NCI-H82 treated with DMSO at 0.1 percent for 48 hours (cell line): ENCODE results near the gene LPAR5.
"Not testable (repeated sequence)": the region's sequence is repeated elsewhere in the genome, so short reads cannot be mapped to it uniquely, and the experiment has no call there.

Source experiments
- DNase-seq: peaks from one replicate; lab custom pipeline; 2025; ENCODE audit not compliant: unreplicated experiment; lab: John Stamatoyannopoulos, UW

LPAR5 gene

DNA sequence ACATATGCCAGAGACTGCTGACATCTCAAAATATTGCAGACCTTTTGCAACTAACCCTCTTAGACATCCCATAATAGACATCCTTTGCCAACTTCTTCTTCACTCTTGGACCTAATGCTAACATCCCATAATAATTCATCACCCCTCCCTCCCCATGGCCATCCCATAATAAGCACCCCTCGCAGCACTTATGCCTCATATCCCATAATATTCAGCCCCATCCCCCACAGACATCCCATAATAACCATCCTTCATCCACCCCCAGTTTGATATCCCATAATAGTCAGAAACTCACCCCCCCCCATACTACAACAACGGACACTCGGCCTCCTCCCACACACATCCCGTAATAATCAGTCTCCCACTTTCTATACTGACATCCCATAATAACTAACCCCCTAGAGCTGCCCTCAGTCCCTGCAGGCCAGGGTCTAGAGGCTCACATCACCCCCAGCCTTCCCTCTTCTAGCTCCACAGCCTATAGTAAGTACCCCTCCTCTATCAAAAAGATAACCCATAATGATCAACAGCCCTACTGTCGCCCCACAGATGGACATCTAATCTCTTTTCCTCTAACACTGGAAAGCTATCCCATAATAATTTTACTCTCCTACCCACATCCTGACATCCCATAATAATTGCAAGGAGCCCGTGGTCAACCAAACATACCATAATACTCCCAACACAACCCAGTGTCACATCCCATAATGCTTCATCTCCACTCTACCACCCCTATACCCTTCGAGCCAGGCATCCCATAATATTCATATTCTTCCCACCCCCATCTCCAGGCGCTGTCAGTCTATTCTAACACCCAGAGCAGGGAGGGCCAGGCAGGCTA lies 27.8 kb downstream of the LPAR5 start:
- peak; percentile 88 for DNase-seq

DNA sequence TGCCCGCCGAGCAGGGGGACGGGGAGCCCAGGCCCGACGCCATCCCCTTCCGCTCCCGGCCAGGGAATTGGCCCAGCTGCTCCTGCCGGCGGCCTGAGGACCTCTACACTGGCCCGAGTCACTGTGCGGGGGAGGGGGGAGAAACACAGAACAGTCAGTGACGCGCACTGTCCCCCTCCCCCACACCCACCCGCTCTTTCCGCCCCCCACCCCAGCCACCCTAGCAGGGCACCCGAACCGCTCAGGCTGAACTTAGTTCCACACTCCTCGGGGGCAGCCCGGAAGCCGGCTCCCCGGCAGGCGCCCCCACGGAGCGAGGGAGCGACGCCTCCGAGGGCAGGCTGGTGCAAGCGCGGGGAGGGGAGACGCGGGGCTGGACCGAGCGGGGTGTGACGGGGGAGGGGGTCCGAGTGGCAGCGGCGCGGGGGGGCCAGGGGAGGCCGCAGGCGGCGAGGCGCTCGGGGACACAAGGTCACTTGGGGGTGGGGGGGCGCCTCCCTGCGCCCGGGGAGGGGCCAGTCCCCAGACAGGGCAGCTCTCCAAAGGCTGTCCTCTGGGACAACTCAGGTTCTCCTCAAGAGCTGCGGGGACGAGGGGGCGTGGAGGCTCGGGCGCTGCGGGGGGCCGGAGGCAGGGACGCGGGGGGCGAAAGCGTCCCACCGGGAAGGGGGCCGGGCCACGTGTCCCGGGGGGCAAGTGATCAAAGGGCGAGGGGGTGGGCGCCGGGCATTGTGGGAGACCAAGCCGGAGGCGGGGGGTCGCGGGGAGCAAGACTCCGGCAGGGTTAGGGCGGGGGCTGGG lies 29.2 kb downstream of the LPAR5 start:
- DNase-seq, result no peak

DNA sequence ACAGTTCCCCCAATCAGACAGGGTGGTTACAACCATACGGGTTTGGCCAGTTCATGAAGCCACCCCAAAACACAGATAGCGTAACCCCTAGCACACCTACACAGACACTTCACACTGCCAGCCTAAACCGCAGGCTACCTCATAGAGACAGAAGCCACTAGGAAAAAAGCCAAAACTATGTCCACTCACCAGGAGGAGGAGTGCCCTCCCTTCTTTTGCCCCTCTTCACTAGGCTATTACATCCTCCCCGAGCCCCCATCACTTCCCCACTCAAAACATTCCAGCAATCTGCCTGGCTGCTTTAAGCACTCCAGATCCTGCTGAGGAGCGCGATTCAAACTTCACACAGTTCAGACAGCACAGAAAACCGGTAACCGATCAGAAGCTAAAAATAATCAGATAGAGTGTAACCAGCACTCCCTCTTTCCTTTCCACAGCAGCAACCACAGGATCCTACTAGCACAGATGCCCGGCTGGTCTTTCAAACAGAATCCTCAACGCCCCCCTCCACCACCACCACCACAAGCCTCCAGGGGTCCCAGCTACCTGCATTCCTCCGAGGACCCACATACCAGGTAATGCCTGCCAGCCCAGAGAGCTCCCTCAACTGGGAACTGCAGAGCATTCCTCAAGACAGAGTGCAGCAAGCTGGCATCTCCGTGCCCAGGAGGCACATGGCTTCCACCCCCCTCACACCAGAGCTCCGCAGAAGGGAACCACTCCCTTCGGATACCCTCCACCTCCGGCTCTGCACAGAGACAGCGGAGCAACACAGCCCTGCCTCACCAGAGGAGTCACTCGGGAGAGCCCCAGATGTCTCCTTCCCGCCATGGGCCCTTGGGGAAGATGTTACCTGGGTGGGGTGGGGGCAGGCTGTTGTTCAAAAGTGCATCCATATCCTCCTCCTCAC lies 30.1 kb downstream of the LPAR5 start:
- DNase-seq, result no peak

DNA sequence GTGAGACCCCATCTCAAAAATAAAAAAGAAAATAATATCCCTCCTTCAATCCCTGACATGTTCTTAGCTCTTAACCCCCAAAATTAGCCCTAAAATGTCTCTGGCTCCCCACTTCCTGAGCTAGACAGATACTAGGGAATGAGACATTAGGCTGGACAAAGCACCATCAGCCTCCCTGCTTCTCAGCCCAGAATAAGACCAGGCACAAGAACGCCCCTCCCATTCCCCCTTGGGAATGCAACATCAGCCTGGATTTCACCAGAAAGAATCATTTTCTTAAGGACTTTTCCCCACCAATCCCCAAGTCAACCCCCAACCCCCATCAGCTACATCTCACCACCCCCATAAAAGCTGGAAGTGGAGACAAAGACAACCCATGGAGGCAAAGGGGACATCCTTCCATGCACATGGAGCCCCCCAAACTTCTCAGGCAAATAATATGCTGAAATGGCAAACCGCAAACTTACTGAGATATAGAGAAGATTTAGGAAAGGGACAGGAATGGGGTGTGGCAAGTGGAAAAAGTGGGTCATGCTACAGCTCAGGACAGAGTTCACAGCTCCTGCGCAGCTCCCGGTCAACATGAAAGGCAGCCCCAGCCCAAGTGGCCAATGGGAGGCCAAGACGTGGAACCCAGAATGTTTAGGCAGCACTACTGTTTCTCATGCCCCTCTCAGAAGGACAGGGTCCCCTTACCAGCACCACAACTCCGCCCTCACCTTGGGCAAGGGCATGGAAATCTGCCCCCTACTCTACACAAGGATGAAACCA lies 31.3 kb downstream of the LPAR5 start:
- DNase-seq, result no peak

DNA sequence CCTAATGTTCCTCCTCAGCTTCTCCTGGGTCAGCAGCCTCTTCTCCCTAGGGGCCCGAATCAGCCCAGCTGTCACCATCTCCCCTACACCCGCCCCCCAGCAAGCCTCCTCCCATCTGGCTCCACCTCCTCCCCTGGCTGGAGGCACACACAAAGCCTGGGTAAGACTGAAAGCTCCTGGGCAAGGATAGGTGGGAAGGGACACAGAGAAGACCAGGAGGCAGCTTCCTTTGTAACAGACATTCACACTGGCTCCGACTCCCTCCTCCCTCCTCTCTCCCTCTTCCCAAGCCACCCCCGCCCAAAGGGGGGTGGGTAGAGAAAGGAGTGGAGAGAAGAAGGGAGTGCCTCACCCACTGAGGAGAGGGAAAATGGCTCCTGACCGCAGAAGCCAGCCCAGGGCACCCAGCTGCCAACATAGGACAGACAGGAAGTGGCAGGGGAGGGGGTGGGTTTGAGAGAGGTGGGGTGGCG lies 32.6 kb downstream of the LPAR5 start:
- peak; percentile 82 for DNase-seq

DNA sequence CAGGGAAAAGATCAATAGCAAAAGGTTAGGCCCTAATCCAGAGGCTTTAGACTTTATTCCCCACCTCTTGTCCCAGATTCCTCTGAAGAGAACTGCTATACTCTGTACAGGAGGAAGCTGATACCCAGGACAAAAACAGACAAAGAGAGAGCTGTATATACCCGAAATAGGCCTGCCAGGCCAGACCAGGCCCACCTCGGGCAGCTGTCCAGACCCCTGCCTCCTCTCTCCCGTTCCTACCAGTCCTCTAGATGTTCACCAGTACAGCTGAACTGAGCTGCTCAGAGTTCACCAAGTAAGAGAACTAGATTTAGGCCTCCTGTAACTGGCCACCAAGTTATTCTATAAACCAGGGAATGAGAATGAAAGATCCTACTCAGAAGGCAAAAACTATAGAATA lies 33.2 kb downstream of the LPAR5 start:
- no peak for DNase-seq

DNA sequence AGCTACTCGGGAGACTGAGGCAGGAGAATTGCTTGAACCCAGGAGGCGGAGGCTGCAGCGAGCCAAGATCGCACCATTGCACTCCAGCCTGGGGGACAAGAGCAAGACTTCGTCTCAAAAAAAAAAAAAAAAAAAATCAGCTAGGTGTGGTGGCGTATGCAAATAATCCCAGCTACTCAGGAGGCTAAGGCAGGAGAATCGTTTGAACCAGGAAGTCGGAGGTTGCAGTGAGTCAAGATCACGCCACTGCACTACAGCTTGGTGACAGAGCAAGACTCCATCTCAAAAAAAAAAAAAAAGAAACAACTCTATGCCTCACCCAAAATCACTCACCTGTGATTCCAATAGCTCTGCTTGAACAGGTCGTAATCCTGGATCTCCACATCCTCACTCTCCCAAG lies 40.1 kb downstream of the LPAR5 start:
- not testable (repeated sequence) for DNase-seq

DNA sequence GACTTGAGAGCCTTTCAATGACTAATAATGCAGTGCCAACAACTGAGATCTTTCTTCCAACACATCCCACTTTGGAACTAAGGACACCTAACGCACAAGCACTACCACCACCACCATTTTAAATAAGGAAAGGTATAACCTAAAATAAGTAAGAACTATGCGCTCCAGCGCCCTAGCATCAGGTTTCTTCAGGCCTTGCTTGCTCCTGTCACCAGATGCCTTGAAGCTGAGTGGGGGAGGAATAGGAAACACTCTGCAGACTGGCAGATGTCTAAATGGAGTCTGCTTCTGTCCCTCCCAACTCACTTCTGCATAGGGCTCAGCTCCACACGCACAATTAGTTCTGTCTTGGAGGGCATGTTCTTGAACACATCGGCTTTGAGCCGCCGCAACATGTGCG lies 43.7 kb downstream of the LPAR5 start:
- no peak for DNase-seq

DNA sequence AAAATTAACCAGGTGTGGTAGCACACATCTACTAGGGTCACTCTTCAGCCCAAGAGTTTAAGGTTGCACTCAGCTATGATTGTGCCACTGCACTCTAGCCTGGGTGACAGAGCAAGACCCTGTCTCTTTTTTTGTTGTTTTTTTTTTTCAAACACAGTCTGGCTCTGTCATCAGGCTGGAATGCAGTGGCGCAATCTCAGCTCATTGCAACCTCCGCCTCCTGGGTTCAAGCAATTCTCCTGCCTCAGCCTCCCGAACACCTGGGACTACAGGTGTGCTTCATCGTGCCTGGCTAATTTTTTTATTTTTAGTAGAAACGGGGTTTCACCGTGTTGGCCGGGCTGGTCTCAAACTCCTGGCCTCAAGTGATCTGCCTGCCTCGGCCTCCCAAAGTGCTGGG lies 49.2 kb downstream of the LPAR5 start:
- DNase-seq, result not testable (repeated sequence)

DNA sequence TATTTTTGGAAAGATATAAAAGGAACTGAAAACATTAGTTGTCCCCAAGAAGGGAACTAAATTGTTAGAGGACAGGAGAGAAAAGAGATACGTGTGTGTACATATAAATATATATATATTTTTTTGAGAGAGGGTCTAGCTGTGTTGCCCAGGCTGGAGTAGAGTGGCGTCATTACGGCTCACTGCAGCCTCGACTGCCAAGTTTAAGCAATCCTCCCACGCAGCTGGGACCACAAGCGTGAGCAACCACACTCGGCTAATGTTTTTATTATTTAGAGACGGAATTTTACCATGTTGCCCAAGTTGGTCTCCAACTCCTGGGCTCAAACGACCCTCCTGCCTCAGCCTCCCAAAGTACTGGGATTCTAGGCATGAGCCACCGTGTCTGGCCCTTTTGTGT lies 51.5 kb downstream of the LPAR5 start:
- no peak for DNase-seq

DNA sequence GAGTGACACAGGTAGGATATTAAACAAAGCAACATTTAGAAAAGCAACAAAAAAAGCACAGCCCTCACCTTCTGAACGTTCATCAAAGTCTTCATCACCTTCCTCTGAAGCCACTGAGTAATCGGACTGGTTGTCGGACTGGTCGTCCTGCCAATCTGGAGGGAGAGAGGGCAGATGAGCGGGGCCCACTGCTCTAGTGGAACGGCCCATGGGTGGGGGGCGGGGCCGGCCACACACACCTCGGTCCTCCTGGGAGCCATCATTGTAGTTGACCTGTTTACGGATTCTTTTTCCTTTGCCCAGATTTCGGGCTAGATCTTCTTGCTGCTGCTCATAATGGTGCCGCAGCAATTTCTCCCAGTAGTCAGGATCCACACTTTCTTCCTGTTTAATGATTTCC lies 52.8 kb downstream of the LPAR5 start:
- no peak for DNase-seq

DNA sequence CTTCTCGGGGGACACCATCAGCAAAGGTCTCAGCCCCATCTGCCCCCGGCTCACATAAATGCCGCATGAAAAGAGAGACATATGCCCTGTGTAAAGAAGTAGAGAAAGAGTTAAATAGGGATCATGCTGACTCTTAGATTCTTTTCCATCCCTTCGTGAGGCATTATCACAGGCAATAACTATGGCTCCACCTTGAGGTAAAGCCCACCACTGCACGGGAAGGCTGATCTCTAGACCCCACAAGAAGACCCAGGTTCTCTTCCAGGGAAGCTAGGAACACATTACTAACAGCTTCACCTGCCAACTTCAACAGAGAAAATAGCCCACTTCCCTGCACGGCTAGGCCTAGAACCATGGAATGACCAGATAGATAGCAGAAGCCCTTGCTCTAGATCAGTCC lies 53.6 kb downstream of the LPAR5 start:
- no peak for DNase-seq

DNA sequence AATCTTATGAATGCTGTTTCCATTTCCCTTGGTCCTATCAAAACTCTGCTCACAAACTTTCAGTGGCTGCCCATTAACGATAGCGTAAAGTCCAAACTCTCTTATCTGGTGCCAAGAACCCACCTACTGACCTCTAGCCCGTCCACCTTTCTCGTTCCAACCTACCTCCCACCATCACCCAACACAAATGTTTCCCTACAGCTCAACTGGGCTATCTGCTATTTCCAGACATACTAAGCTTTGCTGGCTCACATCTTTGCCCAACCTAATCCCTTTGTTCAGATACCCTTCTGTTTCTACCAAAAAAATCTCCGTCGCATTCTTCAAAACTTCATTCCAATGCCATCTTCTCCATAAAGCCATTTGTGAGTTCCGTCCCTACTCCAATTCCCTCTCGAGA lies 60.1 kb downstream of the LPAR5 start:
- DNase-seq, result no peak

DNA sequence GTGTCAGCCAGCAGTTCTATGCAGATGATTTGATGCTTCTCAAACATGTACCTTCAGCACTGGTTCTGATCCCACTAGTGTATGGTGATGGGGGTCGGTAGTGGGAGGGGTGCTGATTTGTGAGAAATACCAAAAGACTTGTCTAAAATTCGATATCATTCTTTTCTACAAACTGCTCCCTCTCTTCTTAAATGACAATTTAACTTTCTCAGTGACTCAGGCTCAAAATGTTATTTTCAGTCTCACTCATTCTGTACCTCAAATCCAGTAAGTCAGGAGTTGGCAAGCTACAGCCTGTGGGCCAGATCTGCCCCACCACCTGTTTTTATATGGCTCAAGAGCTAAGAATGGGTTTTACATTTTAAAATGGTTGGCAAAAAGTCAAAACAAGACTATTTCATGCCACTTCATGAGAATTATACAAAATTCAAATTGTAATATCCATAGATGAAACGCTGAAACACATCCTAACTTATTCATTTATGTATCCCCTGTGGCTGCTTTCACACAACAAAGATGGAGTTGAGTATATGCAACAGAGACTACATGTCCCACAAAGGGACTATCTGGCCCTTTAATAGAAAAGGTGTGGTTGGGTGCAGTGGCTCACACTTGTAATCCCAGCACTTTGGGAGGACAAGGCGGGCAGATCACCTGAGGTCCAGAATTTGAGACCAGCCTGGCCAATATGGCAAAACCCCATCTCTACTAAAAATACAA lies 61.0 kb downstream of the LPAR5 start:
- DNase-seq, result no peak

DNA sequence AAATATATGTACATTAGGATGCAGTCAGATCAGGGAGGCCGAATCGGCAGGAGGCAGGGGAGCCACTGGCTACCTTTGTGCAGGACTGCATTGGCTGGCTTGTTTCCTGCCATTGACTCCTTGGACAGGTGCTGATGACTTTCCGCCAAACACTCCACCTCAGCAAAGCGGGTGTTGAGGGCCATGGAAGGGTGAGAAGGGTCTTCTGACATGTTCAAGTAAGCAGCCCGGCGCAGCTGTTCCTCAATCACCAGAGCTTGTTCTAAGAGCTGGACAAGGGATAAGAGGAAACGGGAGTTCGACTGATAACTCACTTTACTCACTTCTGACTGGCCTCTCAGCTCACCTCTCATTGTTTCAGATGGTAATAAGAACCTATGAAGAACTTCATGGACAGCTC lies 62.8 kb downstream of the LPAR5 start:
- no peak for DNase-seq

DNA sequence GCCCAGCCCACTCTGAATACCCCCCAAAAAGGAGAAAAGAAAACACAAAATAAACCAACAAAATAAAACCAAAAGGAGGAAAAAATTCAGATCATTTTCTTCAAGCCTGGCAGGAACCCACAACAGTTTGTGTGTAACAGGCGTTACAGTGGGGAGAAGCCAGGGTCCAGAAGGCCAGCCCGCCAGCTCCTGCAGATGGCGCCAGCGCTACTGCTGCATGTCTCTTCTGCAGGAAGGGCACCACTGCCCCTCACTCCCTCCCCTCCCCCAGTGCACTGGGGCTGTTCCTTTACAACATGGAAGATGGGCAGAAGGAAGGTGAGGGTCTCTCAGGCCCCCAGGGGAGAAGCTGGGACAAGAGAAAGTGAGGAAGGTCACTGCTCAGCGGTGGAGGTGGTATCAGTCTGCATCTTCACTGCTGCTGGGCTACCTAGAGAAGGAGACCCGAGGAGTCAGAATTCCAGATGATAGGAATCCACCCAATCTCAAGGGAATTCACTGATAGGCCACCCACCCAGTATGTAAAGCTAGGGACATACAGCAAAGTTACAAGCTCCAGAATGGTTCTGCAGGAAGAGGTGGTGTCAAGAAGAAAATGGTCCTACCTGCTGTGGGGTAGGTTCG lies 65.4 kb downstream of the LPAR5 start:
- peak; percentile 6 for DNase-seq

DNA sequence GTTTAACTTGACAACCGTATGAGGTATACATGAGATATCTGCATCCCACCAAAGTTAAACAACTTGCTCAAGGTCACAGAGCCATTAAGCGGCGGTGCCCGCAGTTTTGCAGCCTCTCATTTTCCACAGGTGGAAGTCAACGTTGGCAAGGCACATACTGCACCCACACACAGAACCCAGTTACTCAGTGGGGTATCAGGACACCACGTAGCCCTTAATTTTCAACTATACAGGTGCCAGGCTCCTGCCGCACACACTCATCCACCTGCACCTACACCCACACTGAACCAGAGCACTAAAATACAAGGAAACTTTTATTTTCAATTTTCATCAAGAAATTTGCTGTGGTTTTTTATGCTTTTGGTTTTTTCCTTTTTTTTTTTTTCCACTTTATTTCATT lies 66.0 kb downstream of the LPAR5 start:
- DNase-seq, result no peak

DNA sequence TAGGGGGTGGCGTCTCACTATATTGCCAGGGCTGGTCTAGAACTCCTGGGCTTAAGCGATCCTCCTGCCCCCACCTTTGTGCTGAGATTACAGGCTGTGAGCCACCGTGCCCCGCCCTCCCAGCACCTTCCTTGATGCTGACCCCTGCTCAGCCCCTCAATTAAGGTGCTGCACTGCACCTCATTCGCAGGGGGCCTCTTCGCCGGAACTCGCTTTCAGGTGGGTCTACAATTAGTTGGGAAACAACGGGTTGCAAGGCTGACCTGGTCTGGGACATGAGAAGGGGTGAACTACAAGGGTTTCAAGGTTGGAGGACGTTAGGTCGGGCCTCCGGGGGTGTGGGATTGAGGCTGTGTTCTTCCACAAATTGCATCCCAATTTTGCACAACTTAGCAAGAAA lies 66.4 kb downstream of the LPAR5 start:
- DNase-seq, result no peak
